ENCODE measurements around the gene SLC39A11. TPM values are rescaled to one million over a fixed set of nuclear protein-coding genes. Genes with fewer than 3 reads are reported as not detected.

The SLC39A11 gene
- total RNA-seq, 1 donor = 15.8 TPM

- TF ChIP-seq CTCF (IDR thresholded peaks at IDR 0.05; ENCODE audit: insufficient read depth, low read length) = no peak
- no peak for DNase-seq (ENCODE audit: low read depth)
- H3K4me3 ChIP-seq (ENCODE audit: low read depth, low read length) = no peak overlapping the region
These were observed 114.6 kb downstream of the SLC39A11 start for GRCh38 chr17:72977771-72978417.

DNA sequence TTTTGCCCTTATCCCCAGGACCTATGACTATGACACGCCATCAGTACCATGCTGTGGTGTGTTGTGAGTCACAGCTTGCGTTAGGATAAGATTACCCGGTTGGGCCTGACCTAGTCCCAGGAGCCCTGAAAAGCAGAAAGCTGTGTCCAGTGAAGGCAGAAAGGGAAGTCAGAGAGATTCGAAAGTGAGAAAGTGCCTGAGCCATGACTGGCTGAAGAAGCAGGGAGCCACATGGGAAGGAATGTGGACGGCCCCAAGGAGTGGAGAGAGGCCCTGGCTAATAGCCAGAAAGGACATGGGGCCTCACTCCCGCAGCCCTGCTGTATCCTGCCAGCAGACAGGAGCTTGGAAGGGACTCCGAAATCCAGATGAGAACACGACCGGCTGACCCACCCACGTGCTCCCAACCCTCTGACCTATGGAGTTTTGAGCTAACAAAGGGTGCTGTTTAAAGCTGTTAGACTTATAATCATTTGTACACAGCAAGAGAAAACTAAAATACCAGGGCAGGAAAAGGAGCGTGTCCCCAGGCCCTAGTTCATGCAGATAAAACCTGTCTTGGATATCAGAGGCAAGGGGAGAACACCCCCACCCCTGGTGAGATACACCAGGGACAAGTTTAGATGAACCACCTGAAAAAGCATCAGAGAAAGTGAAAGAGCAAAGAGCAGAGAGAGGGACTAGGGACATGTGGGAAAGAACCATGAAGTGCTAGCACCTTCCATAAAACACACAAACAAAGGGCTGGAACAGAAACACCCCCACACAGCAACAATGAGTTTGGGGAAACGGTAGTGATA, 115.3 kb downstream of the SLC39A11 start:
- peak; percentile 89 for DNase-seq (ENCODE audit: low read depth)
- TF ChIP-seq CTCF (IDR thresholded peaks at IDR 0.05; ENCODE audit: insufficient read depth, low read length) = no peak
- peak overlapping the region; percentile 31 for H3K4me3 ChIP-seq (ENCODE audit: low read depth, low read length)

GRCh38 chr17:72975509-72975908, 117.0 kb downstream of the SLC39A11 start:
- TF ChIP-seq CTCF (IDR thresholded peaks at IDR 0.05; ENCODE audit: insufficient read depth, low read length) = no peak
- H3K4me3 ChIP-seq (ENCODE audit: low read depth, low read length) = no peak overlapping the region
- no peak for DNase-seq (ENCODE audit: low read depth)

- H3K4me3 ChIP-seq (ENCODE audit: low read depth, low read length) = no peak overlapping the region
- no peak for DNase-seq (ENCODE audit: low read depth)
- TF ChIP-seq CTCF (IDR thresholded peaks at IDR 0.05; ENCODE audit: insufficient read depth, low read length) = no peak
These were observed 117.8 kb downstream of the SLC39A11 start for GRCh38 chr17:72974605-72975232.

- no peak overlapping the region for H3K4me3 ChIP-seq (ENCODE audit: low read depth, low read length)
- DNase-seq (ENCODE audit: low read depth) = no peak
- TF ChIP-seq CTCF (IDR thresholded peaks at IDR 0.05; ENCODE audit: insufficient read depth, low read length) = no peak
These were observed 120.1 kb downstream of the SLC39A11 start for GRCh38 chr17:72972263-72972951.

GRCh38 chr17:72971226-72971880, 121.1 kb downstream of the SLC39A11 start:
- no peak overlapping the region for H3K4me3 ChIP-seq (ENCODE audit: low read depth, low read length)
- TF ChIP-seq CTCF (IDR thresholded peaks at IDR 0.05; ENCODE audit: insufficient read depth, low read length) = no peak
- no peak for DNase-seq (ENCODE audit: low read depth)

All from fibroblast of the aortic adventitia (primary cell).